Measurements from ENCODE around the gene TOX2. TPM values are rescaled to one million over a fixed set of nuclear protein-coding genes. Genes with fewer than 3 reads are reported as not detected.

Gene TOX2
- total and polyA plus RNA-seq, 2 of the 8 experiments (the other 6 are each of a cell fraction or from before 2014, with no cell fraction given), result 1.8 to 3.4 TPM

DNA sequence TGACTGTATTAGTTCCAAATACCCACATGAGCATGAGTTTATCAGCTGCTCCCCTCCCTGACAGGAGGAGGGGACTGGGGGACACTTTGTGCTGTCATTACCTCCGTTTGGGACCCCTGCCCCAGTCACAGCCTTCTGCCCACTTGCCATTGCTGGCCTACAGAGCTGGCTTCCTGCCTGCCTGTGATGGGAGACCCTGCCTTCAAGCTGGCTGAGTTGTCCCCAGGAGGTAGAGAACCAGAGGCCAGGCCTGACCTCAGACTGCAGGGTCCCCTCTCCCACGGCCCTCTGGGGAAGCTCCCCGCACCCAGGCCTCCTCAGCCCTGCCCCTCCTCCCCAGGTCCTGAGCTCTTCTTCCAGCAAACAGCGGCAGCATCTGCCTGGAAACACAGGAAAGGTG is 166.8 kb downstream of the TOX2 start (continued):
- TF ChIP-seq, protein P1, sequence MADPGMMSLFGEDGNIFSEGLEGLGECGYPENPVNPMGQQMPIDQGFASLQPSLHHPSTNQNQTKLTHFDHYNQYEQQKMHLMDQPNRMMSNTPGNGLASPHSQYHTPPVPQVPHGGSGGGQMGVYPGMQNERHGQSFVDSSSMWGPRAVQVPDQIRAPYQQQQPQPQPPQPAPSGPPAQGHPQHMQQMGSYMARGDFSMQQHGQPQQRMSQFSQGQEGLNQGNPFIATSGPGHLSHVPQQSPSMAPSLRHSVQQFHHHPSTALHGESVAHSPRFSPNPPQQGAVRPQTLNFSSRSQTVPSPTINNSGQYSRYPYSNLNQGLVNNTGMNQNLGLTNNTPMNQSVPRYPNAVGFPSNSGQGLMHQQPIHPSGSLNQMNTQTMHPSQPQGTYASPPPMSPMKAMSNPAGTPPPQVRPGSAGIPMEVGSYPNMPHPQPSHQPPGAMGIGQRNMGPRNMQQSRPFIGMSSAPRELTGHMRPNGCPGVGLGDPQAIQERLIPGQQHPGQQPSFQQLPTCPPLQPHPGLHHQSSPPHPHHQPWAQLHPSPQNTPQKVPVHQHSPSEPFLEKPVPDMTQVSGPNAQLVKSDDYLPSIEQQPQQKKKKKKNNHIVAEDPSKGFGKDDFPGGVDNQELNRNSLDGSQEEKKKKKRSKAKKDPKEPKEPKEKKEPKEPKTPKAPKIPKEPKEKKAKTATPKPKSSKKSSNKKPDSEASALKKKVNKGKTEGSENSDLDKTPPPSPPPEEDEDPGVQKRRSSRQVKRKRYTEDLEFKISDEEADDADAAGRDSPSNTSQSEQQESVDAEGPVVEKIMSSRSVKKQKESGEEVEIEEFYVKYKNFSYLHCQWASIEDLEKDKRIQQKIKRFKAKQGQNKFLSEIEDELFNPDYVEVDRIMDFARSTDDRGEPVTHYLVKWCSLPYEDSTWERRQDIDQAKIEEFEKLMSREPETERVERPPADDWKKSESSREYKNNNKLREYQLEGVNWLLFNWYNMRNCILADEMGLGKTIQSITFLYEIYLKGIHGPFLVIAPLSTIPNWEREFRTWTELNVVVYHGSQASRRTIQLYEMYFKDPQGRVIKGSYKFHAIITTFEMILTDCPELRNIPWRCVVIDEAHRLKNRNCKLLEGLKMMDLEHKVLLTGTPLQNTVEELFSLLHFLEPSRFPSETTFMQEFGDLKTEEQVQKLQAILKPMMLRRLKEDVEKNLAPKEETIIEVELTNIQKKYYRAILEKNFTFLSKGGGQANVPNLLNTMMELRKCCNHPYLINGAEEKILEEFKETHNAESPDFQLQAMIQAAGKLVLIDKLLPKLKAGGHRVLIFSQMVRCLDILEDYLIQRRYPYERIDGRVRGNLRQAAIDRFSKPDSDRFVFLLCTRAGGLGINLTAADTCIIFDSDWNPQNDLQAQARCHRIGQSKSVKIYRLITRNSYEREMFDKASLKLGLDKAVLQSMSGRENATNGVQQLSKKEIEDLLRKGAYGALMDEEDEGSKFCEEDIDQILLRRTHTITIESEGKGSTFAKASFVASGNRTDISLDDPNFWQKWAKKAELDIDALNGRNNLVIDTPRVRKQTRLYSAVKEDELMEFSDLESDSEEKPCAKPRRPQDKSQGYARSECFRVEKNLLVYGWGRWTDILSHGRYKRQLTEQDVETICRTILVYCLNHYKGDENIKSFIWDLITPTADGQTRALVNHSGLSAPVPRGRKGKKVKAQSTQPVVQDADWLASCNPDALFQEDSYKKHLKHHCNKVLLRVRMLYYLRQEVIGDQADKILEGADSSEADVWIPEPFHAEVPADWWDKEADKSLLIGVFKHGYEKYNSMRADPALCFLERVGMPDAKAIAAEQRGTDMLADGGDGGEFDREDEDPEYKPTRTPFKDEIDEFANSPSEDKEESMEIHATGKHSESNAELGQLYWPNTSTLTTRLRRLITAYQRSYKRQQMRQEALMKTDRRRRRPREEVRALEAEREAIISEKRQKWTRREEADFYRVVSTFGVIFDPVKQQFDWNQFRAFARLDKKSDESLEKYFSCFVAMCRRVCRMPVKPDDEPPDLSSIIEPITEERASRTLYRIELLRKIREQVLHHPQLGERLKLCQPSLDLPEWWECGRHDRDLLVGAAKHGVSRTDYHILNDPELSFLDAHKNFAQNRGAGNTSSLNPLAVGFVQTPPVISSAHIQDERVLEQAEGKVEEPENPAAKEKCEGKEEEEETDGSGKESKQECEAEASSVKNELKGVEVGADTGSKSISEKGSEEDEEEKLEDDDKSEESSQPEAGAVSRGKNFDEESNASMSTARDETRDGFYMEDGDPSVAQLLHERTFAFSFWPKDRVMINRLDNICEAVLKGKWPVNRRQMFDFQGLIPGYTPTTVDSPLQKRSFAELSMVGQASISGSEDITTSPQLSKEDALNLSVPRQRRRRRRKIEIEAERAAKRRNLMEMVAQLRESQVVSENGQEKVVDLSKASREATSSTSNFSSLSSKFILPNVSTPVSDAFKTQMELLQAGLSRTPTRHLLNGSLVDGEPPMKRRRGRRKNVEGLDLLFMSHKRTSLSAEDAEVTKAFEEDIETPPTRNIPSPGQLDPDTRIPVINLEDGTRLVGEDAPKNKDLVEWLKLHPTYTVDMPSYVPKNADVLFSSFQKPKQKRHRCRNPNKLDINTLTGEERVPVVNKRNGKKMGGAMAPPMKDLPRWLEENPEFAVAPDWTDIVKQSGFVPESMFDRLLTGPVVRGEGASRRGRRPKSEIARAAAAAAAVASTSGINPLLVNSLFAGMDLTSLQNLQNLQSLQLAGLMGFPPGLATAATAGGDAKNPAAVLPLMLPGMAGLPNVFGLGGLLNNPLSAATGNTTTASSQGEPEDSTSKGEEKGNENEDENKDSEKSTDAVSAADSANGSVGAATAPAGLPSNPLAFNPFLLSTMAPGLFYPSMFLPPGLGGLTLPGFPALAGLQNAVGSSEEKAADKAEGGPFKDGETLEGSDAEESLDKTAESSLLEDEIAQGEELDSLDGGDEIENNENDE (IDR thresholded peaks at IDR 0.05; ENCODE audit: insufficient replicate concordance, low read length), result no peak
- no peak for TF ChIP-seq CREB1 (IDR thresholded peaks at IDR 0.05)
- TF ChIP-seq, protein P2, sequence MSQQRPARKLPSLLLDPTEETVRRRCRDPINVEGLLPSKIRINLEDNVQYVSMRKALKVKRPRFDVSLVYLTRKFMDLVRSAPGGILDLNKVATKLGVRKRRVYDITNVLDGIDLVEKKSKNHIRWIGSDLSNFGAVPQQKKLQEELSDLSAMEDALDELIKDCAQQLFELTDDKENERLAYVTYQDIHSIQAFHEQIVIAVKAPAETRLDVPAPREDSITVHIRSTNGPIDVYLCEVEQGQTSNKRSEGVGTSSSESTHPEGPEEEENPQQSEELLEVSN (IDR thresholded peaks at IDR 0.05), result no peak
- TF ChIP-seq EZH2 (IDR thresholded peaks at IDR 0.05; ENCODE audit: low read depth, low read length, severe bottlenecking), result no peak
- no peak for TF ChIP-seq CEBPB (IDR thresholded peaks at IDR 0.05; ENCODE audit: low read depth, low read length)
- TF ChIP-seq GTF2F1 (IDR thresholded peaks at IDR 0.05; ENCODE audit: borderline replicate concordance, low read depth, low read length), result no peak
- TF ChIP-seq CHD1 (IDR thresholded peaks at IDR 0.05; ENCODE audit: low read depth, low read length), result no peak
- no peak for TF ChIP-seq KDM4A (IDR thresholded peaks at IDR 0.05; ENCODE audit: low read depth, low read length, severe bottlenecking)

All from H1 (cell line).